ENCODE results near the gene CST8.

Gene CST8

DNA sequence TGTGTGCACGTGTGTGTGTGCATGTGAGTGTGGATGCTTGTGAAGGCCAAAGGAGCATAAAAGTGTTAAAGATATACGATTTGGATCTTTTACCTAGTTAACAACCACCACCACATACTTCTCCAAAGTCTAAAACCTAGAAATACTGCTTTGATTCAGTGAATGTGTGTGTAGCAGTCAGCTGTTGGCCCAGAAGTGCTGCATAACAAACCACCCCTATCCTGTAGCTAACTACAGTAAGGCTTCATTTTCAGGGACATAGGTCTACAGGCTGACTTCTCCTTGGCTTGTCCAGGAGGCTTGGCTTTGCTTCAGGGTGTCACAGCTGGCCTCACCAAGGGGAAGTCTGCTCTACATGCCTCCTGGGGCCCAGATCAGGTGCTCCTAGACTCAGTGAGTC lies 2.4 kb upstream of the CST8 start:
- H3K4me3 ChIP-seq (ENCODE audit: low read depth, low read length): no peak overlapping the region
- no peak for DNase-seq (ENCODE audit: low read depth, low spot score)
- TF ChIP-seq CTCF (IDR thresholded peaks at IDR 0.05; ENCODE audit: low read depth, low read length): no peak
- in situ Hi-C loops (cut with HindIII; ENCODE audit: low sequenced_read_pairs): no loop called here

GRCh38 chr20:23488996-23489395 lies 1.9 kb upstream of the CST8 start:
- no peak for TF ChIP-seq CTCF (IDR thresholded peaks at IDR 0.05; ENCODE audit: low read depth, low read length)
- H3K4me3 ChIP-seq (ENCODE audit: low read depth, low read length): no peak overlapping the region
- in situ Hi-C loops (cut with HindIII; ENCODE audit: low sequenced_read_pairs): no loop called here
- no peak for DNase-seq (ENCODE audit: low read depth, low spot score)

DNA sequence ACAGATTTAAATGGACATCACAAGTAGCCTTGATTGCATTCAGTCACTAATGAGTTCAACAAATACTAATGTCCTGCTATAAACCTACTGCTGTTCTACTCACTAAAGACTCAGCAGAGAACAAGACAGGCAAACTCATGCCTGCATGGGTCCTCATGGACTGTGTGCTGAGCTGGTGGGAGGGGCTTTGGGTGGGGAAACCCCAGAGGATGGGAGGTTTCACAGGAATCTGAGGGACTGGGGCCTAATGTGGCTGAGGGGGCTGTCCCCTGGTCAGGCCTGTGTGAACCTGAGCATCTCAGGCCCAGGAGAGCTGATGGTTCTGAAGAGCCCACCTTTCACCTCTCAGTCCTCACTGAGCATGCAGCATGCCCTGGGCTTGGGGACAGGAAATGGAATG lies 1.4 kb downstream of the CST8 start:
- DNase-seq (ENCODE audit: low read depth, low spot score): no peak
- TF ChIP-seq CTCF (IDR thresholded peaks at IDR 0.05; ENCODE audit: low read depth, low read length): no peak
- H3K4me3 ChIP-seq (ENCODE audit: low read depth, low read length): no peak overlapping the region
- in situ Hi-C loops (cut with HindIII; ENCODE audit: low sequenced_read_pairs): no loop called here

- in situ Hi-C loops (cut with HindIII; ENCODE audit: low sequenced_read_pairs): no loop called here
- H3K4me3 ChIP-seq (ENCODE audit: low read depth, low read length): no peak overlapping the region
- DNase-seq (ENCODE audit: low read depth, low spot score): no peak
- TF ChIP-seq CTCF (IDR thresholded peaks at IDR 0.05; ENCODE audit: low read depth, low read length): no peak
Measured at GRCh38 chr20:23493172-23493772, 2.4 kb downstream of the CST8 start.

GRCh38 chr20:23497536-23497935 lies 6.6 kb downstream of the CST8 start:
- no peak for DNase-seq (ENCODE audit: low read depth, low spot score)
- no peak for TF ChIP-seq CTCF (IDR thresholded peaks at IDR 0.05; ENCODE audit: low read depth, low read length)
- in situ Hi-C loops (cut with HindIII; ENCODE audit: low sequenced_read_pairs): no loop called here
- H3K4me3 ChIP-seq (ENCODE audit: low read depth, low read length): no peak overlapping the region

- TF ChIP-seq CTCF (IDR thresholded peaks at IDR 0.05; ENCODE audit: low read depth, low read length): no peak
- no peak overlapping the region for H3K4me3 ChIP-seq (ENCODE audit: low read depth, low read length)
- in situ Hi-C loops (cut with HindIII; ENCODE audit: low sequenced_read_pairs): no loop called here
- DNase-seq (ENCODE audit: low read depth, low spot score): no peak
Measured at GRCh38 chr20:23501926-23502325, 11.0 kb downstream of the CST8 start.

- no peak for DNase-seq (ENCODE audit: low read depth, low spot score)
- in situ Hi-C loops (cut with HindIII; ENCODE audit: low sequenced_read_pairs): no loop called here
Measured at GRCh38 chr20:23503649-23504048, 12.7 kb downstream of the CST8 start.

More at GRCh38 chr20:23503649-23504048, 12.7 kb downstream of the CST8 start:
- no peak for TF ChIP-seq CTCF (IDR thresholded peaks at IDR 0.05; ENCODE audit: low read depth, low read length)
- H3K4me3 ChIP-seq (ENCODE audit: low read depth, low read length): no peak overlapping the region

Measured in astrocyte of the spinal cord (primary cell).